ENCODE measurements around the gene ATP4A.

ATP4A gene

GRCh38 chr19:35533822-35534392, 29.6 kb downstream of the ATP4A start:
- peaks cover 0 to 32% (median 28%) of the 10 kb centered on the region in 4 experiments for H3K4me1 ChIP-seq (ENCODE audit: control extremely low read depth in 1 of 4, control insufficient read depth in 4 of 4, insufficient read depth in 4 of 4, low read length in 3 of 4)
- H3K9me3 ChIP-seq (ENCODE audit: control extremely low read depth in 1 of 5, control insufficient read depth in 4 of 5, insufficient read depth in 2 of 5, low read depth in 1 of 5, low read length in 4 of 5), result no peaks in the 10 kb centered on the region
- peaks cover 0 to 4% (median 0%) of the 10 kb centered on the region in 5 experiments for H3K27me3 ChIP-seq (replicated peaks in 2 of 5; ENCODE audit: control insufficient read depth in 4 of 5, insufficient read depth in 5 of 5, low read length in 4 of 5)
- DNase-seq, result peak; percentile 81 to 91 (median 87)
- no peak overlapping the region for H3K27ac ChIP-seq (ENCODE audit: insufficient read depth in 1 of 2, low read depth in 1 of 2, low read length in 2 of 2, poor library complexity in 1 of 2, severe bottlenecking in 2 of 2)
- peak overlapping the region; percentile 1 to 78 (median 34) for H3K4me3 ChIP-seq (ENCODE audit: control insufficient read depth in 1 of 7, extremely low read depth in 1 of 7, insufficient read depth in 4 of 7, low read depth in 2 of 7, low read length in 6 of 7)
- POLR2A ChIA-PET, result no interaction called here
- no peaks in the 10 kb centered on the region for H3K36me3 ChIP-seq (ENCODE audit: control insufficient read depth in 4 of 4, insufficient read depth in 4 of 4, low read length in 3 of 4)
- WGBS (ENCODE audit: insufficient coverage), result 1% methylated on average over 28 of the region's 30 CpGs
- CTCF ChIA-PET, result interaction anchor here (0.7 to 1.3 kb wide), 3 partner anchors 15 to 56 kb away, joined by 3 to 4 read pairs (median 3); no protein-coding TSS in a partner anchor

- Histone ChIP-seq H3K27me3 (replicated peaks in 2 of 5; ENCODE audit: control insufficient read depth in 4 of 5, insufficient read depth in 5 of 5, low read length in 4 of 5) (peaks cover 0 to 4% (median 0%) of the 10 kb centered on the region in 5 experiments), H3K4me3 (ENCODE audit: control insufficient read depth in 1 of 7, extremely low read depth in 1 of 7, insufficient read depth in 4 of 7, low read depth in 2 of 7, low read length in 6 of 7) (peak within 1 kb of the TSS; percentile 1 to 78 (median 34)), H3K27ac (ENCODE audit: insufficient read depth in 1 of 2, low read depth in 1 of 2, low read length in 2 of 2, poor library complexity in 1 of 2, severe bottlenecking in 2 of 2) (no peak within 1 kb of the TSS), H3K9me3 (ENCODE audit: control extremely low read depth in 1 of 5, control insufficient read depth in 4 of 5, insufficient read depth in 2 of 5, low read depth in 1 of 5, low read length in 4 of 5) (no peaks in the 10 kb centered on the region), H3K4me1 (ENCODE audit: control extremely low read depth in 1 of 4, control insufficient read depth in 4 of 4, insufficient read depth in 4 of 4, low read length in 3 of 4) (peaks cover 0 to 35% (median 33%) of the 10 kb centered on the region in 4 experiments), H3K36me3 (ENCODE audit: control insufficient read depth in 4 of 4, insufficient read depth in 4 of 4, low read length in 3 of 4) (no peaks in the 10 kb centered on the region)
- peak in 1 of 3 donors; percentile 19 for DNase-seq
- CTCF ChIA-PET, result interaction anchor here (0.7 to 1.1 kb wide), 2 partner anchors 23 to 55 kb away, joined by 3 read pairs; no protein-coding TSS in a partner anchor
- 56% methylated on average over 27 of the region's 39 CpGs for WGBS (ENCODE audit: insufficient coverage)
- POLR2A ChIA-PET, result no interaction called here
Observed at GRCh38 chr19:35533201-35533821, 30.1 kb downstream of the ATP4A start, which contains the start of gene GAPDHS. TSS of gene GAPDHS (plus strand) at chr19:35533456. CDS start at chr19:35533528, 72 bp downstream.

- peaks cover 0 to 6% (median 0%) of the 10 kb centered on the region in 5 experiments for H3K27me3 ChIP-seq (replicated peaks in 2 of 5; ENCODE audit: control insufficient read depth in 4 of 5, insufficient read depth in 5 of 5, low read length in 4 of 5)
- peaks cover 0 to 40% (median 33%) of the 10 kb centered on the region in 4 experiments for H3K4me1 ChIP-seq (ENCODE audit: control extremely low read depth in 1 of 4, control insufficient read depth in 4 of 4, insufficient read depth in 4 of 4, low read length in 3 of 4)
- no peak for DNase-seq
- H3K27ac ChIP-seq (ENCODE audit: insufficient read depth in 1 of 2, low read depth in 1 of 2, low read length in 2 of 2, poor library complexity in 1 of 2, severe bottlenecking in 2 of 2), result no peak overlapping the region
- H3K9me3 ChIP-seq (ENCODE audit: control extremely low read depth in 1 of 5, control insufficient read depth in 4 of 5, insufficient read depth in 2 of 5, low read depth in 1 of 5, low read length in 4 of 5), result no peaks in the 10 kb centered on the region
- no peaks in the 10 kb centered on the region for H3K36me3 ChIP-seq (ENCODE audit: control insufficient read depth in 4 of 4, insufficient read depth in 4 of 4, low read length in 3 of 4)
- ChIA-PET POLR2A (no interaction called here), CTCF (interaction anchor here (1.5 kb wide), 1 partner anchor 21 kb away, joined by 4 read pairs; no protein-coding TSS in a partner anchor)
- H3K4me3 ChIP-seq (ENCODE audit: control insufficient read depth in 1 of 7, extremely low read depth in 1 of 7, insufficient read depth in 4 of 7, low read depth in 2 of 7, low read length in 6 of 7), result no peak overlapping the region
- 85% methylated on average over 6 of the region's 6 CpGs for WGBS (ENCODE audit: insufficient coverage)
Observed at GRCh38 chr19:35531291-35531690, 32.2 kb downstream of the ATP4A start.

- CTCF ChIA-PET, result interaction anchor here (0.6 to 2.6 kb wide), 7 partner anchors 9 to 38 kb away, joined by 3 to 9 read pairs (median 3); no protein-coding TSS in a partner anchor
- DNase-seq, result peak in 2 of 3 donors; percentile 72 to 84
- peaks cover 0 to 6% (median 0%) of the 10 kb centered on the region in 5 experiments for H3K27me3 ChIP-seq (replicated peaks in 2 of 5; ENCODE audit: control insufficient read depth in 4 of 5, insufficient read depth in 5 of 5, low read length in 4 of 5)
Observed at GRCh38 chr19:35529241-35530218, 33.9 kb downstream of the ATP4A start.

GRCh38 chr19:35528218-35529038, 35.0 kb downstream of the ATP4A start, which contains the start of gene SBSN:
TSS of gene SBSN (minus strand) at chr19:35528311. CDS start at chr19:35528281, 30 bp downstream.
- peaks cover 0 to 31% (median 24%) of the 10 kb centered on the region in 4 experiments for H3K4me1 ChIP-seq (ENCODE audit: control extremely low read depth in 1 of 4, control insufficient read depth in 4 of 4, insufficient read depth in 4 of 4, low read length in 3 of 4)
- ChIA-PET CTCF (interaction anchor here (1.0 to 2.6 kb wide), 3 partner anchors 18 to 24 kb away, joined by 3 to 9 read pairs (median 6); no protein-coding TSS in a partner anchor), POLR2A (interaction anchor here (0.6 kb wide), 1 partner anchor 15 kb away, joined by 5 read pairs; the partner anchor contains the start of gene DMKN)
- WGBS (ENCODE audit: insufficient coverage), result 97% methylated on average over 3 of the region's 11 CpGs
- no peak for DNase-seq
- H3K4me3 ChIP-seq (ENCODE audit: control insufficient read depth in 1 of 7, extremely low read depth in 1 of 7, insufficient read depth in 4 of 7, low read depth in 2 of 7, low read length in 6 of 7), result peak within 1 kb of the TSS in 1 of 7 experiments; percentile 26
- H3K9me3 ChIP-seq (ENCODE audit: control extremely low read depth in 1 of 5, control insufficient read depth in 4 of 5, insufficient read depth in 2 of 5, low read depth in 1 of 5, low read length in 4 of 5), result no peaks in the 10 kb centered on the region
- H3K27ac ChIP-seq (ENCODE audit: insufficient read depth in 1 of 2, low read depth in 1 of 2, low read length in 2 of 2, poor library complexity in 1 of 2, severe bottlenecking in 2 of 2), result no peak within 1 kb of the TSS
- H3K27me3 ChIP-seq (replicated peaks in 2 of 5; ENCODE audit: control insufficient read depth in 4 of 5, insufficient read depth in 5 of 5, low read length in 4 of 5), result peaks cover 0 to 6% (median 0%) of the 10 kb centered on the region in 5 experiments
- H3K36me3 ChIP-seq (ENCODE audit: control insufficient read depth in 4 of 4, insufficient read depth in 4 of 4, low read length in 3 of 4), result no peaks in the 10 kb centered on the region

More at GRCh38 chr19:35529241-35530218, 33.9 kb downstream of the ATP4A start:
- POLR2A ChIA-PET, result no interaction called here
- peaks cover 0 to 40% (median 33%) of the 10 kb centered on the region in 4 experiments for H3K4me1 ChIP-seq (ENCODE audit: control extremely low read depth in 1 of 4, control insufficient read depth in 4 of 4, insufficient read depth in 4 of 4, low read length in 3 of 4)
- H3K4me3 ChIP-seq (ENCODE audit: control insufficient read depth in 1 of 7, extremely low read depth in 1 of 7, insufficient read depth in 4 of 7, low read depth in 2 of 7, low read length in 6 of 7), result peak overlapping the region in 2 of 7 experiments; percentile 26 to 38
- H3K27ac ChIP-seq (ENCODE audit: insufficient read depth in 1 of 2, low read depth in 1 of 2, low read length in 2 of 2, poor library complexity in 1 of 2, severe bottlenecking in 2 of 2), result no peak overlapping the region
- H3K9me3 ChIP-seq (ENCODE audit: control extremely low read depth in 1 of 5, control insufficient read depth in 4 of 5, insufficient read depth in 2 of 5, low read depth in 1 of 5, low read length in 4 of 5), result no peaks in the 10 kb centered on the region
- WGBS (ENCODE audit: insufficient coverage), result 44% methylated on average over 17 of the region's 19 CpGs
- no peaks in the 10 kb centered on the region for H3K36me3 ChIP-seq (ENCODE audit: control insufficient read depth in 4 of 4, insufficient read depth in 4 of 4, low read length in 3 of 4)

GRCh38 chr19:35525873-35526272, 37.6 kb downstream of the ATP4A start:
- no peak overlapping the region for H3K4me3 ChIP-seq (ENCODE audit: control insufficient read depth in 1 of 7, extremely low read depth in 1 of 7, insufficient read depth in 4 of 7, low read depth in 2 of 7, low read length in 6 of 7)
- ChIA-PET POLR2A (no interaction called here), CTCF (interaction anchor here (0.8 to 1.0 kb wide), 3 partner anchors 14 to 23 kb away, joined by 3 to 4 read pairs (median 4); no protein-coding TSS in a partner anchor)
- no peak for DNase-seq
- H3K36me3 ChIP-seq (ENCODE audit: control insufficient read depth in 4 of 4, insufficient read depth in 4 of 4, low read length in 3 of 4), result no peaks in the 10 kb centered on the region
- H3K9me3 ChIP-seq (ENCODE audit: control extremely low read depth in 1 of 5, control insufficient read depth in 4 of 5, insufficient read depth in 2 of 5, low read depth in 1 of 5, low read length in 4 of 5), result no peaks in the 10 kb centered on the region
- peaks cover 0 to 25% (median 17%) of the 10 kb centered on the region in 4 experiments for H3K4me1 ChIP-seq (ENCODE audit: control extremely low read depth in 1 of 4, control insufficient read depth in 4 of 4, insufficient read depth in 4 of 4, low read length in 3 of 4)
- H3K27me3 ChIP-seq (replicated peaks in 2 of 5; ENCODE audit: control insufficient read depth in 4 of 5, insufficient read depth in 5 of 5, low read length in 4 of 5), result peaks cover 0 to 5% (median 0%) of the 10 kb centered on the region in 5 experiments
- no peak overlapping the region for H3K27ac ChIP-seq (ENCODE audit: insufficient read depth in 1 of 2, low read depth in 1 of 2, low read length in 2 of 2, poor library complexity in 1 of 2, severe bottlenecking in 2 of 2)
- 96% methylated on average over 4 of the region's 4 CpGs for WGBS (ENCODE audit: insufficient coverage)
